NCI-H2171 treated with DMSO at 0.1 percent for 48 hours (cell line): Measurements from ENCODE around the gene GTF3C5.
"Not testable (repeated sequence)": the region's sequence is repeated elsewhere in the genome, so short reads cannot be mapped to it uniquely, and the experiment has no call there.

ENCODE experiments used
- DNase-seq: peaks from one replicate; lab custom pipeline; 2025; lab: John Stamatoyannopoulos, UW

The GTF3C5 gene

DNA sequence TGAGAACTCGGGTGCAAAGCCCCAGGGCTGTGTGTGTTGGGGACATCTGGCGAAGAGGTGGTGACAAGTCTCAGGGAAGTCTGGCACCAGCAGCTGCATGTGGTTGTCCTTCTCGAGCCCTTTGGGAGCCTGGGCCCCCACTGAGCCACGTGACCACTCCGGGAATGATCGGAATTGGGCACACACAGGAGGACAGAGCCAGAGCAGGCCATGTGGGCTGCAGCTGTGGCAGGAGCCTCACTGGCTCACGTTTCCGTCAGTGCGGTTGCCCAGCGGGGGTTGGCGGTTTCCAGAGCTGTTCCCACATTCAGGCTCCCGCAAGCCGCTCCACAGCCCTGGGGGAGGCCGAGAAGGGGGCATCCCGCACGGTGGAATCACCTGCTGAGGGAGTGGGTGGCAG lies 24.2 kb downstream of the GTF3C5 start:
- no peak for DNase-seq

GRCh38 chr9:133055788-133056420 lies 25.1 kb downstream of the GTF3C5 start:
- DNase-seq = no peak

GRCh38 chr9:133056533-133056932 lies 25.7 kb downstream of the GTF3C5 start:
- DNase-seq = no peak

DNA sequence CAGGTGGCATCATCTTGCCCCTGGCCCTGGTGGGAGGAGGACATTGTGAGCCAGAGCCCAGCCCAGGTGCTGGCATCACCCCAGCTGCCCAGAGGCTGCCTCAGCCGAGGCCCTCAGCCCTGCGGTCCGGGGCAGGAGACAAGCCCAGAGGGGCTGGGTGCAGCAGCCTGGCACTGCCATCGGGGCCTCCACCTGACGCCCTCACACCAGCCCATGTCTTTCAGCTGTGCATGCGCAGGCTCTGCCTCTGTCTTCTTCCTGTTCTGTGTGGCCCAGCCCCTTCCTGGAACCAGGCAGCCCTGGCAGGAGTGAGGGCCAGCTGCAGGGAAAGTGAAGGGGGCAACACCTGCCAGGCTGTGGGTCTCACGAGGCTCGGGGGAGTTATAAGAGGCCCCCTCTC lies 26.2 kb downstream of the GTF3C5 start:
- DNase-seq = no peak

DNA sequence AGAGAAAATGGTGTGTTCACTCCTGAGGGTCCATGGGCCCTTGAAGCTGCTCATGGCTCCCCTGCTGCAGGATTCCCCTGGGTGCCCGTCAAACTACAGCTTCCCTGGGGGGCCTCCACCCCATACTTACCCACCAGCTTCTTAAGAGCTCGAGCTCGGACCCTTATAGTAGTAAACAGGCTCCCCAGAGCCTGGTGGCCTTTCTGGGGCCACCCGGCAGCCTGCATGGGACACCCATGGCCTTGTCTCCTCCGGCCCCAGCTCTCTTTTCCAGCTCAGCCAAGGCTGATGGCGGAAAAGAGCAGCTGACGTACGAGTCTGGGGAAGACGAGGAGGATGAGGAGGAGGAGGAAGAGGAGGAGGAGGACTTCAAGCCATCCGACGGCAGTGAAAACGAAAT lies 26.8 kb downstream of the GTF3C5 start:
- no peak for DNase-seq

DNA sequence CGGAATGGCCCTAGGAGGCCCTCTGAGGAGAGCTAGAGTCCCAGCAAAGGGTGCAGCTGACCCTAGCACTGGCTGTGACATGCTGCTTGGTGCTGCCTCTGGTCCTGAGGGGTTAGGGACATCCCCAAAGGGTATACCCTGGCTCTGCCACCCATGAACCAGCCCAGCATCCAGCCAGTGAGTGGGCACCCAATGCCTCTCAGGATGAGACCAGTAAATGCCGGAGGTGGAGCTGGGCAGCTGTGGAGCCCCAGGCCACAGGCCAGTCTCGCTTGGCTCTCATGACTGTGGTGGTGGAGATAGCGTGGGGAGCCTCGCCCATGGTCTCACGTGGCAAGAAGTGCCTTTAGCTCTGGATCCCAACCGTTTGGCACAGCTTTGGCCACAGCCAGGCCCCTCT lies 27.3 kb downstream of the GTF3C5 start:
- DNase-seq = no peak

GRCh38 chr9:133058550-133059320 lies 27.9 kb downstream of the GTF3C5 start:
- peak; percentile 9 for DNase-seq

DNA sequence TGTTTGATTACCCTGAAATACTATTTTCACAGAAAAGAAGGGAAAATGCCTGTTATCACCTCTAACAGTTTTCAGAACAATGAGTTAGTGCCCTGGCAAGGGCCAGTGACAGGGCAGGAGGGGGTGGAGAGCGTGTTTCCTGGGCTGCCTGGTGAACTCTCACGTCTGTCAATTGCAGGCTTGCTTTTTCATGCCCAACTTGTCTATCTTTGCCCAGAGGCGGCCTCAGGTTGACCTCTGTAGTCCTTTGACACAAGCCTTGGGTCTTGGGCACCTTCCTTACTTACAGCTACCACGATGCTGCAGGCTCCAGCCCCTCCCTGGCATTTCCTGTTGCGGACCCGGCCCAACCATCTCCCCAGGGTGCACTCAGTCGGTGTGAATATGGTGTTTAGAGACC lies 28.8 kb downstream of the GTF3C5 start:
- DNase-seq = peak; percentile 41

GRCh38 chr9:133060417-133060841 lies 29.6 kb downstream of the GTF3C5 start:
- peak; percentile 30 for DNase-seq

GRCh38 chr9:133061019-133061763 lies 30.4 kb downstream of the GTF3C5 start:
- peak; percentile 66 for DNase-seq

DNA sequence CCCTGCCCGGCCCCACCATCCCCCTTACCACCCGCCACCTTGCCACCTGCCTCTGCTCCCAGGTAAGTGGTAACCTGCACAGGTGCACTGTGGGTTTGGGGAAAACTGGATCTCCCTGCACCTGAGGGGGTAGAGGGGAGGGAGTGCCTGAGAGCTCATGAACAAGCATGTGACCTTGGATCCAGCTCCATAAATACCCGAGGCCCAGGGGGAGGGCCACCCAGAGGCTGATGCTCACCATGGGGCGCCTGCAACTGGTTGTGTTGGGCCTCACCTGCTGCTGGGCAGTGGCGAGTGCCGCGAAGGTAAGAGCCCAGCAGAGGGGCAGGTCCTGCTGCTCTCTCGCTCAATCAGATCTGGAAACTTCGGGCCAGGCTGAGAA lies 31.0 kb downstream of the GTF3C5 start, which contains the start of gene CEL:
TSS of gene CEL (plus strand) at position 218 of the 382 bp plus-strand sequence. CDS start at position 240, 22 bp downstream.
- DNase-seq = peak; percentile 53

DNA sequence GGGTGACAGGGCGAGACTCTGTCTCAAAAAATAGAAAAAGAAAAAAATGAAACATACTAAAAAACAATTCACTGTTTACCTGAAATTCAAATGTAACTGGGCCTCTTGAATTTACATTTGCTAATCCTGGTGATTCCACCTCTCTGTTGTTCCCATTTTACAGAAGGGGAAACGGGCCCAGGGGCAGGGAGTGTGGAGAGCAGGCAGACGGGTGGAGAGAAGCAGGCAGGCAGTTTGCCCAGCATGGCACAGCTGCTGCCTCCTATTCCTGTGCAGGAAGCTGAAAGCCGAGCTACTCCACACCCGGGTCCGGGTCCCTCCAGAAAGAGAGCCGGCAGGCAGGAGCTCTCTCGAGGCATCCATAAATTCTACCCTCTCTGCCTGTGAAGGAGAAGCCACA lies 31.8 kb downstream of the GTF3C5 start:
- peak; percentile 19 for DNase-seq

DNA sequence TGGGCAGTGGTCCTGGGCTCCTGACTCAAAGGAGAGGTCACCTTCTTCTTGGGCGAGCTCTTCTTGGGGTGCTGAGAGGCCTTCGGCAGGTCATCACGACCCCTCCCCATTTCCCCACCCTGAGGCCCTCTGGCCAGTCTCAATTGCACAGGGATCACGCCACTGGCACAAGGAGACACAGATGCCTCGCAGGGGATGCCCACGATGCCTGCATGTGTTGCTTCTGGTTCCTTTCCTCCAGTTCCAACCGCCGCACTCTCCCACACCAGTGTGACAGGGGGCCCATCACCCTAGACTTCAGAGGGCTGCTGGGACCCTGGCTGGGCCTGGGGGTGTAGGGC lies 32.3 kb downstream of the GTF3C5 start:
- no peak for DNase-seq

DNA sequence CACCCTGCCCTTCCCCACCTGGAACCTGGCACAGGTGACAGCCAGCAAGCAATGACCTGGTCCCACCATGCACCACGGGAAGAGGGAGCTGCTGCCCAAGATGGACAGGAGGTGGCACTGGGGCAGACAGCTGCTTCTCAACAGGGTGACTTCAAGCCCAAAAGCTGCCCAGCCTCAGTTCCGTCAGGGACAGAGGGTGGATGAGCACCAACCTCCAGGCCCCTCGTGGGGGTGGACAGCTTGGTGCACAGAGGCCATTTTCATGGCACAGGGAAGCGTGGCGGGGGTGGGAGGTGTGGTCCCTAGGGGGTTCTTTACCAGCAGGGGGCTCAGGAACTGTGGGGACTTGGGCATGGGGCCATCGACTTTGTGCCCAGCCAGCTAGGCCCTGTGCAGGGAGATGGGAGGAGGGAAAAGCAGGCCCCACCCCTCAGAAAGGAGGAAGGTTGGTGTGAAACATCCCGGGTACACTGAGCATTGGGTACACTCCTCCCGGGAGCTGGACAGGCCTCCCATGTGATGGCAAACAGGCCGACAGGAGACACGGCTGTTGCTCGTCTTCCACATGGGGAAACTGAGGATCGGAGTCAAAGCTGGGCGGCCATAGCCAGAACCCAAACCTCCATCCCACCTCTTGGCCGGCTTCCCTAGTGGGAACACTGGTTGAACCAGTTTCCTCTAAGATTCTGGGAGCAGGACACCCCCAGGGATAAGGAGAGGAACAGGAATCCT lies 32.9 kb downstream of the GTF3C5 start:
- no peak for DNase-seq

DNA sequence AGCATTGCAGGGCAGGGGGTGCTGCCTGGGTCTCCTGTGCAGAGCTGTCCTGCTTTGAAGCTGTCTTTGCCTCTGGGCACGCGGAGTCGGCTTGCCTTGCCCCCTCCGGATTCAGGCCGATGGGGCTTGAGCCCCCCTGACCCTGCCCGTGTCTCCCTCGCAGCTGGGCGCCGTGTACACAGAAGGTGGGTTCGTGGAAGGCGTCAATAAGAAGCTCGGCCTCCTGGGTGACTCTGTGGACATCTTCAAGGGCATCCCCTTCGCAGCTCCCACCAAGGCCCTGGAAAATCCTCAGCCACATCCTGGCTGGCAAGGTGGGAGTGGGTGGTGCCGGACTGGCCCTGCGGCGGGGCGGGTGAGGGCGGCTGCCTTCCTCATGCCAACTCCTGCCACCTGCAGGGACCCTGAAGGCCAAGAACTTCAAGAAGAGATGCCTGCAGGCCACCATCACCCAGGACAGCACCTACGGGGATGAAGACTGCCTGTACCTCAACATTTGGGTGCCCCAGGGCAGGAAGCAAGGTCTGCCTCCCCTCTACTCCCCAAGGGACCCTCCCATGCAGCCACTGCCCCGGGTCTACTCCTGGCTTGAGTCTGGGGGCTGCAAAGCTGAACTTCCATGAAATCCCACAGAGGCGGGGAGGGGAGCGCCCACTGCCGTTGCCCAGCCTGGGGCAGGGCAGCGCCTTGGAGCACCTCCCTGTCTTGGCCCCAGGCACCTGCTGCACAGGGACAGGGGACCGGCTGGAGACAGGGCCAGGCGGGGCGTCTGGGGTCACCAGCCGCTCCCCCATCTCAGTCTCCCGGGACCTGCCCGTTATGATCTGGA lies 33.7 kb downstream of the GTF3C5 start:
- no peak for DNase-seq

DNA sequence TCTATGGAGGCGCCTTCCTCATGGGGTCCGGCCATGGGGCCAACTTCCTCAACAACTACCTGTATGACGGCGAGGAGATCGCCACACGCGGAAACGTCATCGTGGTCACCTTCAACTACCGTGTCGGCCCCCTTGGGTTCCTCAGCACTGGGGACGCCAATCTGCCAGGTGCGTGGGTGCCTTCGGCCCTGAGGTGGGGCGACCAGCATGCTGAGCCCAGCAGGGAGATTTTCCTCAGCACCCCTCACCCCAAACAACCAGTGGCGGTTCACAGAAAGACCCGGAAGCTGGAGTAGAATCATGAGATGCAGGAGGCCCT lies 34.2 kb downstream of the GTF3C5 start:
- DNase-seq = no peak

GRCh38 chr9:133066181-133066983 lies 35.6 kb downstream of the GTF3C5 start:
- no peak for DNase-seq

DNA sequence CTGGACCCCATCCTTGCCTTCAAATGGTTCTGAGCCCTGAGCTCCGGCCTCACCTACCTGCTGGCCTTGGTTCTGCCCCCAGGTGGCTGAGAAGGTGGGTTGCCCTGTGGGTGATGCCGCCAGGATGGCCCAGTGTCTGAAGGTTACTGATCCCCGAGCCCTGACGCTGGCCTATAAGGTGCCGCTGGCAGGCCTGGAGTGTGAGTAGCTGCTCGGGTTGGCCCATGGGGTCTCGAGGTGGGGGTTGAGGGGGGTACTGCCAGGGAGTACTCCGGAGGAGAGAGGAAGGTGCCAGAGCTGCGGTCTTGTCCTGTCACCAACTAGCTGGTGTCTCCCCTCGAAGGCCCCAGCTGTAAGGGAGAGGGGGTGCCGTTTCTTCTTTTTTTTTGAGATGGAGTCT lies 36.2 kb downstream of the GTF3C5 start:
- no peak for DNase-seq

GRCh38 chr9:133067813-133068212 lies 37.0 kb downstream of the GTF3C5 start:
- peak; percentile 34 for DNase-seq

- not testable (repeated sequence) for DNase-seq
These were observed 37.6 kb downstream of the GTF3C5 start for GRCh38 chr9:133068431-133068830.

- DNase-seq = not testable (repeated sequence)
These were observed 39.7 kb downstream of the GTF3C5 start for GRCh38 chr9:133070500-133070961.
